ENCODE data around the gene IFT74. TPM values are rescaled to one million over a fixed set of nuclear protein-coding genes. Genes with fewer than 3 reads are reported as not detected.

Gene IFT74
- total RNA-seq, 1 donor from 2014 or later: 11.6 TPM

GRCh38 chr9:27005491-27005890, 49.3 kb downstream of the IFT74 start, which contains the start of gene LRRC19:
LRRC19 (minus strand) TSS chr9:27005672; CDS start chr9:26999694, 5,978 bp downstream.
- intact Hi-C loops (cut with DNase I): no loop called here
- H3K9me3 ChIP-seq: no peaks in the 10 kb centered on the region
- no peak for ATAC-seq

GRCh38 chr9:27019589-27019988, 63.4 kb downstream of the IFT74 start:
- no peak for ATAC-seq
- intact Hi-C loops (cut with DNase I): no loop called here
- no peak for TF ChIP-seq CTCF (IDR thresholded peaks at IDR 0.05)

More at GRCh38 chr9:27005491-27005890, 49.3 kb downstream of the IFT74 start, which contains the start of gene LRRC19:
- DNase-seq: no peak
- H3K4me3 ChIP-seq: no peak within 1 kb of the TSS
- H3K27me3 ChIP-seq: no peaks in the 10 kb centered on the region
- H3K36me3 ChIP-seq: peaks cover 7% of the 10 kb centered on the region
- H3K27ac ChIP-seq: no peak within 1 kb of the TSS
- H3K4me1 ChIP-seq: no peaks in the 10 kb centered on the region
- TF ChIP-seq CTCF (IDR thresholded peaks at IDR 0.05): no peak

GRCh38 chr9:27022920-27023319, 66.7 kb downstream of the IFT74 start:
- no peak for TF ChIP-seq CTCF (IDR thresholded peaks at IDR 0.05)

More at GRCh38 chr9:27019589-27019988, 63.4 kb downstream of the IFT74 start:
- H3K27me3 ChIP-seq: no peaks in the 10 kb centered on the region
- H3K36me3 ChIP-seq: peaks cover 52% of the 10 kb centered on the region
- H3K4me1 ChIP-seq: no peaks in the 10 kb centered on the region
- H3K9me3 ChIP-seq: no peaks in the 10 kb centered on the region
- DNase-seq: no peak
- H3K27ac ChIP-seq: no peak overlapping the region
- no peak overlapping the region for H3K4me3 ChIP-seq

GRCh38 chr9:27029186-27029585, 73.0 kb downstream of the IFT74 start:
- no peaks in the 10 kb centered on the region for H3K4me1 ChIP-seq
- H3K36me3 ChIP-seq: peaks cover 9% of the 10 kb centered on the region
- intact Hi-C loops (cut with DNase I): no loop called here
- H3K27me3 ChIP-seq: no peaks in the 10 kb centered on the region
- DNase-seq (no peak), ATAC-seq (no peak)
- no peak for TF ChIP-seq CTCF (IDR thresholded peaks at IDR 0.05)
- H3K27ac ChIP-seq: no peak overlapping the region
- H3K4me3 ChIP-seq: no peak overlapping the region
- H3K9me3 ChIP-seq: no peaks in the 10 kb centered on the region

More at GRCh38 chr9:27022920-27023319, 66.7 kb downstream of the IFT74 start:
- H3K9me3 ChIP-seq: no peaks in the 10 kb centered on the region
- H3K27me3 ChIP-seq: no peaks in the 10 kb centered on the region
- H3K4me1 ChIP-seq: no peaks in the 10 kb centered on the region
- ATAC-seq (no peak), DNase-seq (no peak)
- H3K36me3 ChIP-seq: peaks cover 28% of the 10 kb centered on the region
- H3K27ac ChIP-seq: no peak overlapping the region
- H3K4me3 ChIP-seq: no peak overlapping the region
- intact Hi-C loops (cut with DNase I): no loop called here

GRCh38 chr9:27033815-27034403, 77.7 kb downstream of the IFT74 start:
- no peak for DNase-seq
- peak; percentile 82 for ATAC-seq
- no peak overlapping the region for H3K4me3 ChIP-seq
- peak; percentile 85 for TF ChIP-seq CTCF (IDR thresholded peaks at IDR 0.05)
- no peaks in the 10 kb centered on the region for H3K27me3 ChIP-seq
- no peaks in the 10 kb centered on the region for H3K9me3 ChIP-seq
- H3K4me1 ChIP-seq: no peaks in the 10 kb centered on the region
- no peak overlapping the region for H3K27ac ChIP-seq
- H3K36me3 ChIP-seq: no peaks in the 10 kb centered on the region
- intact Hi-C loops (cut with DNase I): no loop called here
